Transverse colon (tissue), 4 donors: ENCODE data around the gene PF4V1. TPM values are rescaled to one million over a fixed set of nuclear protein-coding genes. Genes with fewer than 3 reads are reported as not detected.

Source experiments
- DNase-seq: peaks from one replicate; pipeline ENCODE4 v3.0.0-alpha.2; 2019
- H3K27ac ChIP-seq, 4 donors: fragments of 200-600 bp; sonication (generic); 2 replicates each; pipeline ENCODE4 v1.5.1; 2016 to 2018; ENCODE audit warnings: inconsistent platforms in 4 of 4
- H3K27me3 ChIP-seq: fragments of 200-600 bp; sonication (generic); 2 replicates; pipeline ENCODE4 v1.5.1; 2017; ENCODE audit warnings: inconsistent platforms
- H3K36me3 ChIP-seq, 4 donors: fragments of 200-600 bp; sonication (generic); 2 replicates each; pipeline ENCODE4 v1.5.1; 2017 to 2019; ENCODE audit warnings: inconsistent platforms in 4 of 4
- H3K4me1 ChIP-seq, 4 donors: fragments of 200-600 bp; sonication (generic); 2 replicates each; pipeline ENCODE4 v1.5.1; 2017 to 2020; ENCODE audit warnings: inconsistent platforms in 4 of 4
- H3K4me3 ChIP-seq, 4 donors: fragments of 200-600 bp; sonication (generic); 1 replicate in 1 of 4; 2 replicates in 3 of 4; pipeline versions ENCODE4 v1.5.1 to v1.6.1; 2017 to 2019; ENCODE audit warnings: inconsistent platforms in 4 of 4
- H3K9me3 ChIP-seq, 2 donors: fragments of 200-600 bp; sonication (generic); 2 replicates each; pipeline ENCODE4 v1.5.1; 2017 to 2019; ENCODE audit warnings: inconsistent platforms in 2 of 2
- EP300 ChIP-seq: sonication (generic); formaldehyde crosslinking; IDR thresholded peaks from one replicate; pipeline ENCODE4 v1.6.1; 2017; ENCODE audit warnings: antibody characterized with exemption, low read depth
- POLR2A ChIP-seq: fragments of 450-650 bp; IDR thresholded peaks from one replicate; pipeline ENCODE4 v1.6.1; 2016; ENCODE audit warnings: antibody characterized with exemption, mild to moderate bottlenecking, moderate library complexity
- POLR2AphosphoS5 ChIP-seq, 3 donors: sonication (generic); formaldehyde crosslinking; IDR thresholded peaks; one replicate each; pipeline ENCODE4 v1.6.1; 2016; ENCODE audit warnings: antibody characterized with exemption in 3 of 3
- WGBS, 2 donors: methylation state at CpG; one replicate each; pipeline ENCODE4 v1.1.5; 2018; ENCODE audit warnings: low coverage in 1 of 2; 5-methylcytosine and 5-hydroxymethylcytosine counted together
- in situ Hi-C, 4 donors: fragments of 200-750 bp; cut with MboI; loops; one replicate each; pipeline versions ENCODE4 v1.15.0 to v1.15.1; 2017; ENCODE audit warnings: low sequenced_read_pairs in 3 of 4, low pct_ligation_motif_present in 1 of 4, low pct_unique_long_range_greater_than_20kb in 1 of 4
- intact Hi-C: fragments of 100-400 bp; cut with DNase I; formaldehyde crosslinking; loops from one replicate; pipeline ENCODE4 v1.15.1; 2023; ENCODE audit warnings: low total_unique reads
- total RNA-seq, 4 donors: library from RNA; depleted of rRNA; stranded (reverse); fragments of >200 nt; gene quantifications; one replicate each; pipeline ENCODE4 v1.1.0, GENCODE V29; 2016
- TF ChIP-seq, protein P1 (sequence below), 5 experiments: fragments of 200-600 bp in 3 of 5; fragments of 450-650 bp in 2 of 5; sonication (generic) in 3 of 5; IDR thresholded peaks; 1 replicate in 2 of 5; 2 replicates in 3 of 5; pipeline ENCODE4 v1.5.1; 2016 to 2017; ENCODE audit warnings: antibody characterized with exemption in 5 of 5, inconsistent platforms in 3 of 5, mild to moderate bottlenecking in 2 of 5, moderate library complexity in 1 of 5

Gene PF4V1
- total RNA-seq, 4 donors from 2014 or later, result not detected

DNA sequence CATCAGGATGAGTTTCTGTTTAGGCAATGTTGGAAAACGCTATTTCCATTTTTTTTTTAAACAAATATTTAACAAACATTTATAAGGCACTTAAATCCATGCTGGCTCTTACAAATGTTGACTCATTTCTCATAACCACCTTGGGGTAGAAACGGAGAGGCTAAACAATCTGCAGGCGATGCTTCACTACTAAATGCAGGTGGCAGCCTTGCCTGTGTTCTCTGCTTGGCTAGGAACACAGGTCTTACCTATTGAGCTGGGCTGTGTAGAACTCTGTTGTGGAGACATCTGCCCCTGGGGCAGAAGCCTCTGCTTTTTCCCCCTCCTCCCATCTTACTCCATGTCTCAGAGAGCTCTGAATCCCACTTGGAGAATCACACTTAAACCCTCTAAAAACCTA is 14.7 kb downstream of the PF4V1 start:
- intact Hi-C loops, result no loop called here
- peak overlapping the region; percentile 70 to 82 (median 76) for H3K27ac ChIP-seq

DNA sequence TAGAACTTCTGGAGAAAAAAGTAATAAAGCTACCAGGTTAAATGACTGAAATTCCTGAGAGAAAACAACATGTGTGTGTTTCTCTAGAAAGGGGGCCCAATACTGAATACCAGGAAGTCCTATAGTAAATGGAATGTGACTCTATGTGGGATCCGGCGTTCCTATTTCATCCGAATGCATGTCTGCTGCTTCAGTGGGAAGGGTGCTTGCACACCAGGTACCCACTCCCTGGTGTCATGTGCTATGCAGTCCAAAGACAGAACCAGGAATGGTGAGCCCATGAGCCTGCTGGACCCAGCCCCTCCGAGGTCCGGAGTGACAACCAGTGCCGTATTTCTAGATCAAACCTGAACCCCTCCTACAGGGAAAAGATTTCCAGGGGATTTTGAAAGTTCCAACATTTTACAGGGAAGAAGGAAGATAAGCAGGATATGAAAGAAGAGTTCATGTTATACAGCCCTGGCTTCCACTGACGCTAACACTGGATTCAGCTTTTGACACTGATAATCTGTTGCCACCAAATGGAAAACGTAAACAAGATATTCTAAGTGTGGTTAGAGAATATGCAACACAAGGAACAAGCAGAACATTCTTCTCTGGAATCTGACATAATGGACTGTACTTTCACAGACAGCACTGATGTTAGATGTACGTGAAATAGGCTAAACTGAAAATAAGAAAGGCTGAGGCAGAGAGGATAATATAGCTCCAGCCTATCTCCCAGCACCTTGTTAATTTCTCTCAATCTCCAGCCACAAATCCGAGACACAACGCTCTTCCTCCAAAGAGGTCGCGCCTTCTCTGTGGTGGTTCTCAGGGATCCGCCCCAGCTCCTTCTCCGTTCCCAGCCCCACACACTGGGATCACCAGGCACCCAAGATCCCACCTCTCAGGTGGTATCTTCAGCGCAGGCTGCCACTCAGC is 15.4 kb downstream of the PF4V1 start:
- no peak for TF ChIP-seq POLR2AphosphoS5 (IDR thresholded peaks at IDR 0.05)
- TF ChIP-seq, protein P1, sequence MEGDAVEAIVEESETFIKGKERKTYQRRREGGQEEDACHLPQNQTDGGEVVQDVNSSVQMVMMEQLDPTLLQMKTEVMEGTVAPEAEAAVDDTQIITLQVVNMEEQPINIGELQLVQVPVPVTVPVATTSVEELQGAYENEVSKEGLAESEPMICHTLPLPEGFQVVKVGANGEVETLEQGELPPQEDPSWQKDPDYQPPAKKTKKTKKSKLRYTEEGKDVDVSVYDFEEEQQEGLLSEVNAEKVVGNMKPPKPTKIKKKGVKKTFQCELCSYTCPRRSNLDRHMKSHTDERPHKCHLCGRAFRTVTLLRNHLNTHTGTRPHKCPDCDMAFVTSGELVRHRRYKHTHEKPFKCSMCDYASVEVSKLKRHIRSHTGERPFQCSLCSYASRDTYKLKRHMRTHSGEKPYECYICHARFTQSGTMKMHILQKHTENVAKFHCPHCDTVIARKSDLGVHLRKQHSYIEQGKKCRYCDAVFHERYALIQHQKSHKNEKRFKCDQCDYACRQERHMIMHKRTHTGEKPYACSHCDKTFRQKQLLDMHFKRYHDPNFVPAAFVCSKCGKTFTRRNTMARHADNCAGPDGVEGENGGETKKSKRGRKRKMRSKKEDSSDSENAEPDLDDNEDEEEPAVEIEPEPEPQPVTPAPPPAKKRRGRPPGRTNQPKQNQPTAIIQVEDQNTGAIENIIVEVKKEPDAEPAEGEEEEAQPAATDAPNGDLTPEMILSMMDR (IDR thresholded peaks at IDR 0.05), result no peak
- TF ChIP-seq POLR2A, result no peak
- TF ChIP-seq EP300, result no peak
- peak overlapping the region; percentile 70 to 82 (median 76) for H3K27ac ChIP-seq
- H3K9me3 ChIP-seq, result no peaks in the 10 kb centered on the region
- peaks cover 12% of the 10 kb centered on the region for H3K27me3 ChIP-seq
- in situ Hi-C loops, result loop anchor here in 1 of 4 donors (25.0 kb wide), 1 partner anchor 269 kb away; no protein-coding TSS in a partner anchor
- peak overlapping the region; percentile 47 to 77 (median 56) for H3K4me3 ChIP-seq
- DNase-seq, result no peak
- peaks cover 0 to 19% (median 0%) of the 10 kb centered on the region in 4 donors for H3K4me1 ChIP-seq
- intact Hi-C loops, result no loop called here
- 25 to 29% methylated on average over 6 to 16 of the region's 16 CpGs for WGBS, 2 donors
- no peaks in the 10 kb centered on the region for H3K36me3 ChIP-seq

More for the DNA sequence above, 14.7 kb downstream of the PF4V1 start:
- no peaks in the 10 kb centered on the region for H3K36me3 ChIP-seq
- DNase-seq, result peak; percentile 51
- WGBS, 2 donors, result 52 to 80% methylated on average over 2 to 3 of the region's 3 CpGs
- H3K27me3 ChIP-seq, result peaks cover 12% of the 10 kb centered on the region
- H3K4me3 ChIP-seq, result no peak overlapping the region
- peaks cover 0 to 19% (median 0%) of the 10 kb centered on the region in 4 donors for H3K4me1 ChIP-seq
- in situ Hi-C loops, result loop anchor here in 1 of 4 donors (25.0 kb wide), 1 partner anchor 270 kb away; no protein-coding TSS in a partner anchor
- H3K9me3 ChIP-seq, result no peaks in the 10 kb centered on the region
- TF ChIP-seq POLR2A, result no peak
- TF ChIP-seq, protein P1 (IDR thresholded peaks at IDR 0.05), result peak in 4 of 5 experiments; percentile 24 to 53 (median 36)
- no peak for TF ChIP-seq POLR2AphosphoS5 (IDR thresholded peaks at IDR 0.05)

DNA sequence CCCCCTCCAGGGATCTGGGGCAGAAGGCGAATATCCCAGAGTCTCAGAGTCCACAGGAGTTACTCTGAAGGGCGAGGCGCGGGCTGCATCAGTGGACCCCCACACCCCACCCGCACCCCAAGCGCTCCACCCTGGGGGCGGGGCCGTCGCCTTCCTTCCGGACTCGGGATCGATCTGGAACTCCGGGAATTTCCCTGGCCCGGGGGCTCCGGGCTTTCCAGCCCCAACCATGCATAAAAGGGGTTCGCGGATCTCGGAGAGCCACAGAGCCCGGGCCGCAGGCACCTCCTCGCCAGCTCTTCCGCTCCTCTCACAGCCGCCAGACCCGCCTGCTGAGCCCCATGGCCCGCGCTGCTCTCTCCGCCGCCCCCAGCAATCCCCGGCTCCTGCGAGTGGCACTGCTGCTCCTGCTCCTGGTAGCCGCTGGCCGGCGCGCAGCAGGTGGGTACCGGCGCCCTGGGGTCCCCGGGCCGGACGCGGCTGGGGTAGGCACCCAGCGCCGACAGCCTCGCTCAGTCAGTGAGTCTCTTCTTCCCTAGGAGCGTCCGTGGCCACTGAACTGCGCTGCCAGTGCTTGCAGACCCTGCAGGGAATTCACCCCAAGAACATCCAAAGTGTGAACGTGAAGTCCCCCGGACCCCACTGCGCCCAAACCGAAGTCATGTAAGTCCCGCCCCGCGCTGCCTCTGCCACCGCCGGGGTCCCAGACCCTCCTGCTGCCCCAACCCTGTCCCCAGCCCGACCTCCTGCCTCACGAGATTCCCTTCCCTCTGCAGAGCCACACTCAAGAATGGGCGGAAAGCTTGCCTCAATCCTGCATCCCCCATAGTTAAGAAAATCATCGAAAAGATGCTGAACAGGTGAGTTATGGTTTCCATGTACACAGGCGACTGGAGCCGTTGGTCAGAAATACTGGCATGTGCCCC is 16.3 kb downstream of the PF4V1 start, which contains the start of gene CXCL1:
Gene CXCL1 (plus strand): TSS at position 264 of the 926 bp plus-strand sequence. CDS start 78 bp downstream, at position 342.
- Histone ChIP-seq H3K36me3 (no peaks in the 10 kb centered on the region), H3K9me3 (no peaks in the 10 kb centered on the region), H3K4me1 (peaks cover 0 to 19% (median 0%) of the 10 kb centered on the region in 4 donors), H3K4me3 (peak within 1 kb of the TSS; percentile 47 to 77 (median 56)), H3K27ac (peak within 1 kb of the TSS; percentile 70 to 82 (median 76)), H3K27me3 (peaks cover 12% of the 10 kb centered on the region)
- intact Hi-C loops, result no loop called here
- TF ChIP-seq, protein P1 (IDR thresholded peaks at IDR 0.05), result no peak
- no peak for TF ChIP-seq EP300
- TF ChIP-seq POLR2AphosphoS5 (IDR thresholded peaks at IDR 0.05), result no peak
- TF ChIP-seq POLR2A, result peak; percentile 46
- DNase-seq, result peak; percentile 74
- in situ Hi-C loops, result loop anchor here in 1 of 4 donors (25.0 kb wide), 1 partner anchor 268 kb away; no protein-coding TSS in a partner anchor
- 10 to 80% methylated on average over 1 to 60 of the region's 61 CpGs for WGBS, 2 donors
